ENCODE results near the gene CACNA1E.
"Not testable (repeated sequence)": the region's sequence is repeated elsewhere in the genome, so short reads cannot be mapped to it uniquely, and the experiment has no call there.

Gene CACNA1E

GRCh38 chr1:181809991-181810545 is 326.8 kb downstream of the CACNA1E start:
- no peak overlapping the region for H3K27ac ChIP-seq (ENCODE audit: low read depth, low read length)
- H3K9me3 ChIP-seq (ENCODE audit: insufficient read depth, low read depth, low read length) = no peaks in the 10 kb centered on the region
- H3K27me3 ChIP-seq (ENCODE audit: insufficient read depth, low read length) = no peaks in the 10 kb centered on the region
- H3K4me3 ChIP-seq (ENCODE audit: low read length) = no peak overlapping the region
- no CpG with 5 or more reads among the region's 1 CpG for WGBS
- H3K36me3 ChIP-seq (ENCODE audit: insufficient read depth, low read length) = no peaks in the 10 kb centered on the region
- H3K4me1 ChIP-seq (ENCODE audit: insufficient read depth, low read length) = peaks cover 9% of the 10 kb centered on the region
- no peak overlapping the region for H3K9ac ChIP-seq (ENCODE audit: low read depth, low read length)

- no peaks in the 10 kb centered on the region for H3K27me3 ChIP-seq (ENCODE audit: insufficient read depth, low read length)
- no peak overlapping the region for H3K27ac ChIP-seq (ENCODE audit: low read depth, low read length)
- H3K4me1 ChIP-seq (ENCODE audit: insufficient read depth, low read length) = peaks cover 2% of the 10 kb centered on the region
- H3K9ac ChIP-seq (ENCODE audit: low read depth, low read length) = no peak overlapping the region
- WGBS = 76% methylated on average over 7 of the region's 7 CpGs
- H3K4me3 ChIP-seq (ENCODE audit: low read length) = no peak overlapping the region
- H3K9me3 ChIP-seq (ENCODE audit: insufficient read depth, low read depth, low read length) = no peaks in the 10 kb centered on the region
- H3K36me3 ChIP-seq (ENCODE audit: insufficient read depth, low read length) = no peaks in the 10 kb centered on the region
Observed at GRCh38 chr1:181812208-181812607, 328.9 kb downstream of the CACNA1E start.

GRCh38 chr1:181813266-181813665 is 329.9 kb downstream of the CACNA1E start:
- Histone ChIP-seq H3K36me3 (ENCODE audit: insufficient read depth, low read length) (no peaks in the 10 kb centered on the region), H3K27me3 (ENCODE audit: insufficient read depth, low read length) (no peaks in the 10 kb centered on the region), H3K4me1 (ENCODE audit: insufficient read depth, low read length) (peaks cover 2% of the 10 kb centered on the region; the same call in 1 of the 2 replicates), H3K4me3 (ENCODE audit: low read length) (no peak overlapping the region), H3K27ac (ENCODE audit: low read depth, low read length) (no peak overlapping the region), H3K9me3 (ENCODE audit: insufficient read depth, low read depth, low read length) (no peaks in the 10 kb centered on the region), H3K9ac (ENCODE audit: low read depth, low read length) (no peak overlapping the region)
- 90% methylated on average over 4 of the region's 4 CpGs for WGBS

- no peaks in the 10 kb centered on the region for H3K9me3 ChIP-seq (ENCODE audit: insufficient read depth, low read depth, low read length)
- H3K27me3 ChIP-seq (ENCODE audit: insufficient read depth, low read length) = no peaks in the 10 kb centered on the region
- peaks cover 6% of the 10 kb centered on the region; the same call in 1 of the 2 replicates for H3K4me1 ChIP-seq (ENCODE audit: insufficient read depth, low read length)
- H3K4me3 ChIP-seq (ENCODE audit: low read length) = no peak overlapping the region
- 91% methylated on average over 4 of the region's 4 CpGs for WGBS
- no peaks in the 10 kb centered on the region for H3K36me3 ChIP-seq (ENCODE audit: insufficient read depth, low read length)
- H3K27ac ChIP-seq (ENCODE audit: low read depth, low read length) = no peak overlapping the region
- H3K9ac ChIP-seq (ENCODE audit: low read depth, low read length) = no peak overlapping the region
Observed at GRCh38 chr1:181816608-181817007, 333.3 kb downstream of the CACNA1E start.

DNA sequence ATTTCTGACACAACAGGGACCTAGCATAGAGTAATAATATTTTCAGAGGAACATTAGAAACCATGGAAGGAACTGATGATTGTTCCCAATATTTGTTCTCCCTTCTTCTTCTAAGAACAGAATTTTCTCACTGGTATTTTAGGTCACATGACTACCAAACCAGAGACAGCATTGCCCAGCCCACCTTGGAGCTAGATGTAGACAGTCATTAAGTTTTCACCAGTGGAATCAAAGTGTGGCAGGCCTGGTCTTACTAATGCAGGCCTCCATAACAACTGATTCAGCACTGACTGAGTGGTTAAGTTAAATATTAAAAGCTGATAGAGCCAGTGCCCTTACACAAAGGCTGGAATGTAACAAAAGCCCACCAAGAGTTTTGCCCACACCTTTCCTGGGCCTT is 333.8 kb downstream of the CACNA1E start:
- H3K36me3 ChIP-seq (ENCODE audit: insufficient read depth, low read length) = no peaks in the 10 kb centered on the region
- no peak overlapping the region for H3K9ac ChIP-seq (ENCODE audit: low read depth, low read length)
- no peak overlapping the region for H3K4me3 ChIP-seq (ENCODE audit: low read length)
- no peaks in the 10 kb centered on the region for H3K9me3 ChIP-seq (ENCODE audit: insufficient read depth, low read depth, low read length)
- H3K27ac ChIP-seq (ENCODE audit: low read depth, low read length) = no peak overlapping the region
- H3K4me1 ChIP-seq (ENCODE audit: insufficient read depth, low read length) = peaks cover 6% of the 10 kb centered on the region; the same call in 1 of the 2 replicates
- H3K27me3 ChIP-seq (ENCODE audit: insufficient read depth, low read length) = no peaks in the 10 kb centered on the region

- Histone ChIP-seq H3K4me3 (ENCODE audit: low read length) (no peak overlapping the region), H3K27me3 (ENCODE audit: insufficient read depth, low read length) (no peaks in the 10 kb centered on the region), H3K27ac (ENCODE audit: low read depth, low read length) (no peak overlapping the region), H3K9ac (ENCODE audit: low read depth, low read length) (no peak overlapping the region), H3K36me3 (ENCODE audit: insufficient read depth, low read length) (no peaks in the 10 kb centered on the region), H3K9me3 (ENCODE audit: insufficient read depth, low read depth, low read length) (no peaks in the 10 kb centered on the region), H3K4me1 (ENCODE audit: insufficient read depth, low read length) (peaks cover 6% of the 10 kb centered on the region; the same call in 1 of the 2 replicates)
- WGBS = 98% methylated on average over 2 of the region's 2 CpGs
Observed at GRCh38 chr1:181818459-181818858, 335.1 kb downstream of the CACNA1E start.

- no peaks in the 10 kb centered on the region for H3K9me3 ChIP-seq (ENCODE audit: insufficient read depth, low read depth, low read length)
- H3K36me3 ChIP-seq (ENCODE audit: insufficient read depth, low read length) = no peaks in the 10 kb centered on the region
- H3K9ac ChIP-seq (ENCODE audit: low read depth, low read length) = no peak overlapping the region
- H3K27me3 ChIP-seq (ENCODE audit: insufficient read depth, low read length) = no peaks in the 10 kb centered on the region
- H3K4me1 ChIP-seq (ENCODE audit: insufficient read depth, low read length) = peaks cover 6% of the 10 kb centered on the region; the same call in 1 of the 2 replicates
- no peak overlapping the region for H3K27ac ChIP-seq (ENCODE audit: low read depth, low read length)
- H3K4me3 ChIP-seq (ENCODE audit: low read length) = no peak overlapping the region
- 88% methylated on average over 1 of the region's 1 CpG for WGBS
Observed at GRCh38 chr1:181818943-181819342, 335.6 kb downstream of the CACNA1E start.

- peaks cover 6% of the 10 kb centered on the region; the same call in 1 of the 2 replicates for H3K4me1 ChIP-seq (ENCODE audit: insufficient read depth, low read length)
- H3K9ac ChIP-seq (ENCODE audit: low read depth, low read length) = no peak overlapping the region
Observed at GRCh38 chr1:181821701-181822100, 338.4 kb downstream of the CACNA1E start.

DNA sequence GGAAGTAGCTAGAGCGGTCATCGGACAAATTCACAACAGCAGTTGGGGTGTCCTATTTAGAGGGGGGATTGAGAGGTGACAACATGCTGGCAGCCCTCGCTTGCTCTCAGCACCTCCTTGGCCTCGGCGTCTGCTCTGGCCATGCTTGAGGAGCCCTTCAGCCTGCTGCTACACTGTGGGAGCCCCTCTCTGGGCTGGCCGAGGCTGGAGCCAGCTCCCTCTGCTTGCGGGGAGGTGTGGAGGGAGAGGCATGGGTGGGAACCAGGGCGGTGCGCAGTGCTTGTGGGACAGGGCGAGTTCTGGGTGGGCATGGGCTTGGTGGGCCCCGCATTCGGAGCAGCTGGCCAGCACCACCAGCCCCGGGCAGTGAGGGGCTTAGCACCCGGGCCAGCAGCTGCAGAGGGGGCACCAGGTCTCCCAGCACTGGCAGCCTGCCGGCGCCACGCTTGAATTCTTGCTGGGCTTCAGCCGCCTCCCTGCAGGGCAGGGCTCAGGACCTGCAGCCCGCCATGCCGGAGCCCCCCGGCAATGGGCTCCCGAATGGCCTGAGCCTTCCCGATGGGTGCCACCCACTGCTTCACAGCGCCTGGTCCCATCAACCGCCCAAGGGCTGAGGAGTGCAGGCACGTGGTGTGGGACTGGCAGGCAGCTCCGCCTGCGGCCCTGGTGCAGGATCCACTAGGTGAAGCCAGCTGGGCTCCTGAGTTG is 349.0 kb downstream of the CACNA1E start:
- not testable (repeated sequence) for H3K27ac ChIP-seq (ENCODE audit: low read depth, low read length); H3K36me3 ChIP-seq (ENCODE audit: insufficient read depth, low read length); H3K9ac ChIP-seq (ENCODE audit: low read depth, low read length); H3K27me3 ChIP-seq (ENCODE audit: insufficient read depth, low read length); H3K4me1 ChIP-seq (ENCODE audit: insufficient read depth, low read length); H3K4me3 ChIP-seq (ENCODE audit: low read length)
- WGBS = 93% methylated on average over 28 of the region's 28 CpGs
- peaks cover 12% of the 10 kb centered on the region for H3K9me3 ChIP-seq (ENCODE audit: insufficient read depth, low read depth, low read length)

More at GRCh38 chr1:181821701-181822100, 338.4 kb downstream of the CACNA1E start:
- H3K27ac ChIP-seq (ENCODE audit: low read depth, low read length) = no peak overlapping the region
- H3K9me3 ChIP-seq (ENCODE audit: insufficient read depth, low read depth, low read length) = no peaks in the 10 kb centered on the region
- no peak overlapping the region for H3K4me3 ChIP-seq (ENCODE audit: low read length)
- H3K36me3 ChIP-seq (ENCODE audit: insufficient read depth, low read length) = no peaks in the 10 kb centered on the region
- H3K27me3 ChIP-seq (ENCODE audit: insufficient read depth, low read length) = no peaks in the 10 kb centered on the region

GRCh38 chr1:181846001-181846645 is 362.8 kb downstream of the CACNA1E start:
- H3K4me3 ChIP-seq (ENCODE audit: low read length) = no peak overlapping the region
- no peaks in the 10 kb centered on the region for H3K4me1 ChIP-seq (ENCODE audit: insufficient read depth, low read length)
- no peaks in the 10 kb centered on the region for H3K36me3 ChIP-seq (ENCODE audit: insufficient read depth, low read length)
- WGBS = 93% methylated on average over 5 of the region's 5 CpGs
- H3K27me3 ChIP-seq (ENCODE audit: insufficient read depth, low read length) = no peaks in the 10 kb centered on the region
- H3K9me3 ChIP-seq (ENCODE audit: insufficient read depth, low read depth, low read length) = no peaks in the 10 kb centered on the region
- no peak overlapping the region for H3K27ac ChIP-seq (ENCODE audit: low read depth, low read length)
- H3K9ac ChIP-seq (ENCODE audit: low read depth, low read length) = no peak overlapping the region

DNA sequence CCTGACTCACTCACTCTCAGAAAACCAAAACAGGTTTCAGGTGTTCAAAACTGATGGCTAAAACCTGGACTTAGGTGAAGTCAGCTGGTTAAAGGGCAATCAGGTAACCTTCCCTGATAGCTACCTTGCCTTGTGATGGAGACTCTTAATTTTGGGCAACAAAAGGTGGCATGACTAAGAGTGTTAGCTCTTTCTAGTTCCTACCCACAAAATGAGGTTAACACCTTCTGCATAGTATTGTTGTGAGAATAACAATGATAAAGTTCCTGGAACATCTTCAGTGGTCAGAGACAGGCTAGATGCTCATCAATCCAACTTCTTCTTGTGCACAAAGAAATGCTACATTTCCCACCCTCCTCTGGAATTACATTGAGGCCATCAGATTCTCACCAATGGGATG is 363.4 kb downstream of the CACNA1E start:
- Histone ChIP-seq H3K4me1 (ENCODE audit: insufficient read depth, low read length) (no peaks in the 10 kb centered on the region), H3K27ac (ENCODE audit: low read depth, low read length) (no peak overlapping the region), H3K9ac (ENCODE audit: low read depth, low read length) (no peak overlapping the region), H3K27me3 (ENCODE audit: insufficient read depth, low read length) (no peaks in the 10 kb centered on the region), H3K4me3 (ENCODE audit: low read length) (no peak overlapping the region), H3K36me3 (ENCODE audit: insufficient read depth, low read length) (no peaks in the 10 kb centered on the region), H3K9me3 (ENCODE audit: insufficient read depth, low read depth, low read length) (no peaks in the 10 kb centered on the region)
